Stromal cell of bone marrow (primary cell): ENCODE data around the gene LONP2.
A peak's percentile ranks its signal among the peaks of the same experiment; 100 is the strongest.
"Not testable (repeated sequence)": the region's sequence is repeated elsewhere in the genome, so short reads cannot be mapped to it uniquely, and the experiment has no call there.

Experiments used
- DNase-seq: peaks from one replicate; pipeline ENCODE4 v3.0.0-alpha.2; 2012; ENCODE audit warnings: low read depth

The LONP2 gene

DNA sequence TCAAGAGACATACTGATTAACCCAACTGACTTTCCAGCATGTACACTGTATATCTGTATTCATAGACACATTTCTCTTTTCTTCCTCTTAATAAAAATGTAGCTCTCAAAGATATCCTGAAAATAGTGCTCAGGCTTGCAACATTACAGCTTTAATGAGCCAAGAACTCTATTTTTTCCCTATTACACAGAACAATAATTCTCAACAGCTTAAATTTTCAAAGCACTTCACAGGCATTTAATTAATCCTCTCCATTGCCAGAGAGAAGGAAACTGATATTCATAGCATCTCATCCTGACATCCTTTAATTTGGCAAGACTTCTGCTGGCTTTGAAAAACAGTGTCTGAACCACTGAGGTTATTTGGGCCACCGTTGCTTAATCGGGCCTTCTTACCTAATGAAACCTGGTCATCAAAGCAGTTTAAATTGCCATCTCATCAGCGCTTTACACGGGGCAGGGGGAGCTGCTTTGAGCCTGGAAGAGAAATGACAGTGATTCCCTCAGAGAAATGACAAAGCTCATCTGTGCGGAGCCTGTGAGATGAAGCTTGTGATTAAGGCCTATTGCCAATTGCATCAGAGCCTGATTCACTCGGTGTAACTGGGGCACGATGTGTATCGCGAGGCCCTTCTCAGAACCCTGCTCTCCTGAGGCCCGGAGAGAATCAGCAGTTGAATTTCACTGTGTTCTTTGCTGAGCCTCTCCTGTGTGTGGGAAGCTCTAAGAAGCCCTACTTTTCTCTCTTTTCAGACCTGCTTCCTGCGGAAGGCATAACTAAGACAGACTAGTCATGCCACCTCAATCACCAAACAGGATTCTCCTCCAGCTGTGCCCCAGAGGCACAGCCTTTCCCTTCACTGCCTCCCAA lies 149.6 kb downstream of the LONP2 start:
- DNase-seq = peak; percentile 88

DNA sequence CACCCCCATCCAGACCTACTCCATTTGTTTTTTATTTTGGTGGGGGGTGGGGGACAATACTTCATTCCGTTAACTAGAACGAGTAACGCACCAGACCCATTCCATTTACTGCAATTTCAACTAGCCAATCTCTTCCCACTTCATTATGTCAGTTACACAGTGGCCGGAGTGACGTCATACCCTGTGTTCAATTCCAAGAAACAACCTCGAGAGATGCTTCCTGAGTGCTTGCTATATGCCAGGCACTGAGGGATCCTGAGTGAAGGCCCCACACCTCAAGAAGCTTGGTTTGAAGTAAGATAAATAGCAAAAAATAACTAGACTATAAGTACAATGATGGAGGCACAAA lies 150.2 kb downstream of the LONP2 start:
- no peak for DNase-seq

DNA sequence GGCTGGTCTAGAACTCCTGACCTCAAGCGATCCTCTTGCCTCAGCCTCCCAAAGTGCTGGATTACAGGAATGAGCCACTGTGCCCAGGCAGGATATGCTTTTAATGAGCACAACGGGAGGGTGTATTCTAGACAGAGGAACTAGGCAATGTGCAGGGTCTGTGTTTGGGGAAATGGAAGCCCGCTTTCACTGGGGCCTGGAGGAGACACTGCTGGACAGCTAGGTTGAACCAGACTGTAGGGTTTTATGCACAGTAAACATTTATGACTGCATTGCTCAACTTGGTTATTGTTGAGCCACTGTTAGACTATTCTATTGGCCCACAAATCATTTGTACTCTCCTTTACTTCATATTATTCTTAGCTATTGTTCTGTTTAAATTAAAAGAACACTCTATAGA lies 151.3 kb downstream of the LONP2 start:
- no peak for DNase-seq

DNA sequence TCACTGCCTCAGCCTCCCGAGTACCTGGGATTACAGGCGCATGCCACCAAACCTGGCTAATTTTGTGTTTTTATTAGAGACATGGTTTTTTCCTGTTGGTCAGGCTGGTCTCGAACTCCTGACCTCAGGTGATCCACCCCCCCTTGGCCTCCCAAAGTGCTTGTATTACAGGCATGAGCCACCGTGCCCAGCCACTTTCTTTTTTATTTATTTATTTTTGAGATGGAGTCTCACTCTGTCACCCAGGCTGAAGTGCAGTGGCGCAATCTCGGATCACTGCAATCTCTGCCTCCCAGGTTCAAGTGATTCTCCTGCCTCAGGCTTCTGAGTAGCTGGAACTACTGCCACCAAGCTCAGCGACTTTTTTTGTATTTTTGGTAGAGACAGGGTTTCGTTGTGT lies 158.4 kb downstream of the LONP2 start:
- DNase-seq = not testable (repeated sequence)

GRCh38 chr16:48405153-48405552 lies 161.1 kb downstream of the LONP2 start:
- DNase-seq = no peak

DNA sequence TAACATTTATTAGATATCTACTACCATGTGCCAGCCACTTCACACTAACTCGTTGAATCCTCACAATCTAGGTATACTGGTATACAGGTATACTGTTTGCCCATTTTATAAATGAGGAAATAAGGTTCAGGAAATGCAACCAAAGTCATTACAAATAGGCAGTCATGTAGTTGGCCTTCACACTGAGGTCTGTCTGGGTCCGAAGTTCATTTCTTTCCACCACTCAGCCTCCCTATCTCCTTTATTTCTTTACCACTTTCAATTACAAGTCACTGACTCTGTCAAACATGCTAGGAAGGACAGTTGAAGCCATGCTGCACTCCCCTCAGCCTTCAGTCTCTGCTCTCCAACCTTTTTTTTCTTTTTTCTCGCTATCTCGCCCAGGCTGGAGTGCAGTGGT lies 161.8 kb downstream of the LONP2 start:
- no peak for DNase-seq
